ENCODE measurements around the gene RIC3.

DNA sequence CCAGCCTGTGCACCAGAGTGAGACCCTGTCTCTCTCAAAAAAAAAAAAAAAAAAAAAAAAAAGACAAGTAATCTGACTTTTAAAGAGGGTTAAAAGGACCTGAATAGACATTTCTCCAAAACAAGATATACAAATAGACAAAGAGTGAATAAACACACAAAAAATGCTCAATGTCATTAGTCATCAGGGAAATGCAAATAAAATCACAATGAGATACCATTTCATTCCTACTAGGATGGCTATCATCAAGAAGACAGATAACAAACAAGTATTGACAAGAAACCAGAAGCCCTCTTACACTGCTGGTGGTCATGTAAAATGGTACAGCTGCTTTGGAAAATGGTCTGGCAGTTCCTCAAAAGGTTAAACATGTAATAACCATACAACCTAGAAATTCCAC is 4.1 kb downstream of the RIC3 start:
- TF ChIP-seq, protein P1, sequence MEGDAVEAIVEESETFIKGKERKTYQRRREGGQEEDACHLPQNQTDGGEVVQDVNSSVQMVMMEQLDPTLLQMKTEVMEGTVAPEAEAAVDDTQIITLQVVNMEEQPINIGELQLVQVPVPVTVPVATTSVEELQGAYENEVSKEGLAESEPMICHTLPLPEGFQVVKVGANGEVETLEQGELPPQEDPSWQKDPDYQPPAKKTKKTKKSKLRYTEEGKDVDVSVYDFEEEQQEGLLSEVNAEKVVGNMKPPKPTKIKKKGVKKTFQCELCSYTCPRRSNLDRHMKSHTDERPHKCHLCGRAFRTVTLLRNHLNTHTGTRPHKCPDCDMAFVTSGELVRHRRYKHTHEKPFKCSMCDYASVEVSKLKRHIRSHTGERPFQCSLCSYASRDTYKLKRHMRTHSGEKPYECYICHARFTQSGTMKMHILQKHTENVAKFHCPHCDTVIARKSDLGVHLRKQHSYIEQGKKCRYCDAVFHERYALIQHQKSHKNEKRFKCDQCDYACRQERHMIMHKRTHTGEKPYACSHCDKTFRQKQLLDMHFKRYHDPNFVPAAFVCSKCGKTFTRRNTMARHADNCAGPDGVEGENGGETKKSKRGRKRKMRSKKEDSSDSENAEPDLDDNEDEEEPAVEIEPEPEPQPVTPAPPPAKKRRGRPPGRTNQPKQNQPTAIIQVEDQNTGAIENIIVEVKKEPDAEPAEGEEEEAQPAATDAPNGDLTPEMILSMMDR (IDR thresholded peaks at IDR 0.05 in 4 of 5, conservative IDR thresholded peaks at IDR 0.05 in 1 of 5), result no peak
- TF ChIP-seq POLR2A (IDR thresholded peaks at IDR 0.05), result no peak

Data from gastrocnemius medialis (tissue), 4 donors.